HepG2 (cell line): ENCODE results near the gene LRRC8E. TPM values are rescaled to one million over a fixed set of nuclear protein-coding genes. Genes with fewer than 3 reads are reported as not detected.

Experiments used
- MTA1 ChIP-seq: sonication (generic); formaldehyde crosslinking; IDR thresholded peaks from 2 replicates; pipeline ENCODE4 v1.4.0; 2020; ENCODE audit warnings: missing genetic modification reagents, mild to moderate bottlenecking, borderline replicate concordance
- ZHX2 ChIP-seq, 2 experiments: sonication (generic) in 1 of 2; formaldehyde crosslinking in 1 of 2; IDR thresholded peaks; 2 replicates each; pipeline versions ENCODE4 v1.6.1 to v1.9.0; 2014 to 2022; ENCODE audit warnings: antibody characterized with exemption in 1 of 2, borderline replicate concordance in 1 of 2, inconsistent platforms in 1 of 2, low read depth in 1 of 2, missing genetic modification reagents in 1 of 2
- polyA plus RNA-seq, 8 experiments: library from polyadenylated mRNA; depleted of rRNA in 3 of 8; stranded (reverse) in 7 of 8; unstranded in 1 of 8; fragments of >200 nt; fragmentation: Illumina TruSeq in 4 of 8; extraction: Trizol in 4 of 8; gene quantifications; 2 replicates each; pipeline versions ENCODE4 v1.2.1 to v1.2.3, GENCODE V29; 2011 to 2016; ENCODE audit warnings: low read depth in 4 of 8, missing spikeins in 1 of 8, mixed read lengths in 1 of 8; ENCODE audit not compliant: insufficient read depth in 1 of 8
- total RNA-seq, 5 experiments: library from RNA; depleted of rRNA; stranded (reverse); fragments of >200 nt; fragmentation: Illumina TruSeq; extraction: Trizol; gene quantifications; 2 replicates each; pipeline ENCODE4 v1.2.3, GENCODE V29; 2016; ENCODE audit warnings: low read depth in 1 of 5
- TF ChIP-seq, protein P1 (sequence below): sonication (generic); formaldehyde crosslinking; IDR thresholded peaks from one replicate; pipeline ENCODE4 v1.5.1; 2020; ENCODE audit warnings: mild to moderate bottlenecking, missing genetic modification reagents; ENCODE audit errors: not compliant biosample characterization

LRRC8E gene
- total and polyA plus RNA-seq, 2 of the 13 experiments (the other 11 are each of a cell fraction or from before 2014, with no cell fraction given), result 8.0 to 10.3 TPM

DNA sequence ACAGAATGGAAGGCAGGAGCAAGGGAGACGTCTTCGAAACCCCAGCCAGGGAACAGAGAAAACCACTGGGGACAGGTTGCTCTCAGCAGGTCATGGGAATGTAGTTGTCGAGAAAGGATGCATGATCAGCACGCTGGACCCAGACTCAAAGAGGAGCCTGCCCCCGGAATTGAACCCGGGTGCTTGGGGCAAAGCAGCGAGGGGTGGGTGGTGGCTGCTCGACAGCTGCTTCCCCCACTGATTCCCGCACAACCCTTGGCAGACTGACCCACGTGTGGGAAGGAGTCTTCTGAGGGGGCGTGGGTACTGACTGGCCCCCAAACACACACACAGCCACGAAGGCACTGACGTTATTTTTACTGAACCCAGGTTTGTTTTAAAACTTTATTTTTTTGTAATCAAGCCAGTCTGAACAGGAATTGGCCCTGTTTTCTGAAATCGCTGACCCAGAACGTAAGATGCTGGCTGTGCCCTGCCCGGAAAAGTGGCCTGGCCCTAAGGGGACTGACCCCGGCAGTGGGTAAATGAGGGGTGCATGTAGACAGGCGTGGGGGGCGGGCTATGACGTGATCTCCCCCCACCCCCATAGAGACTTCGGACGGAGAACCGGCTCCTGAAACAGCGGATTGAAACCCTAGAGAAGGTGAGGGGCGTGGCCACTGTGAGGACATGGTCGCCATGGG lies 32.7 kb upstream of the LRRC8E start (continued):
- TF ChIP-seq, protein P1, sequence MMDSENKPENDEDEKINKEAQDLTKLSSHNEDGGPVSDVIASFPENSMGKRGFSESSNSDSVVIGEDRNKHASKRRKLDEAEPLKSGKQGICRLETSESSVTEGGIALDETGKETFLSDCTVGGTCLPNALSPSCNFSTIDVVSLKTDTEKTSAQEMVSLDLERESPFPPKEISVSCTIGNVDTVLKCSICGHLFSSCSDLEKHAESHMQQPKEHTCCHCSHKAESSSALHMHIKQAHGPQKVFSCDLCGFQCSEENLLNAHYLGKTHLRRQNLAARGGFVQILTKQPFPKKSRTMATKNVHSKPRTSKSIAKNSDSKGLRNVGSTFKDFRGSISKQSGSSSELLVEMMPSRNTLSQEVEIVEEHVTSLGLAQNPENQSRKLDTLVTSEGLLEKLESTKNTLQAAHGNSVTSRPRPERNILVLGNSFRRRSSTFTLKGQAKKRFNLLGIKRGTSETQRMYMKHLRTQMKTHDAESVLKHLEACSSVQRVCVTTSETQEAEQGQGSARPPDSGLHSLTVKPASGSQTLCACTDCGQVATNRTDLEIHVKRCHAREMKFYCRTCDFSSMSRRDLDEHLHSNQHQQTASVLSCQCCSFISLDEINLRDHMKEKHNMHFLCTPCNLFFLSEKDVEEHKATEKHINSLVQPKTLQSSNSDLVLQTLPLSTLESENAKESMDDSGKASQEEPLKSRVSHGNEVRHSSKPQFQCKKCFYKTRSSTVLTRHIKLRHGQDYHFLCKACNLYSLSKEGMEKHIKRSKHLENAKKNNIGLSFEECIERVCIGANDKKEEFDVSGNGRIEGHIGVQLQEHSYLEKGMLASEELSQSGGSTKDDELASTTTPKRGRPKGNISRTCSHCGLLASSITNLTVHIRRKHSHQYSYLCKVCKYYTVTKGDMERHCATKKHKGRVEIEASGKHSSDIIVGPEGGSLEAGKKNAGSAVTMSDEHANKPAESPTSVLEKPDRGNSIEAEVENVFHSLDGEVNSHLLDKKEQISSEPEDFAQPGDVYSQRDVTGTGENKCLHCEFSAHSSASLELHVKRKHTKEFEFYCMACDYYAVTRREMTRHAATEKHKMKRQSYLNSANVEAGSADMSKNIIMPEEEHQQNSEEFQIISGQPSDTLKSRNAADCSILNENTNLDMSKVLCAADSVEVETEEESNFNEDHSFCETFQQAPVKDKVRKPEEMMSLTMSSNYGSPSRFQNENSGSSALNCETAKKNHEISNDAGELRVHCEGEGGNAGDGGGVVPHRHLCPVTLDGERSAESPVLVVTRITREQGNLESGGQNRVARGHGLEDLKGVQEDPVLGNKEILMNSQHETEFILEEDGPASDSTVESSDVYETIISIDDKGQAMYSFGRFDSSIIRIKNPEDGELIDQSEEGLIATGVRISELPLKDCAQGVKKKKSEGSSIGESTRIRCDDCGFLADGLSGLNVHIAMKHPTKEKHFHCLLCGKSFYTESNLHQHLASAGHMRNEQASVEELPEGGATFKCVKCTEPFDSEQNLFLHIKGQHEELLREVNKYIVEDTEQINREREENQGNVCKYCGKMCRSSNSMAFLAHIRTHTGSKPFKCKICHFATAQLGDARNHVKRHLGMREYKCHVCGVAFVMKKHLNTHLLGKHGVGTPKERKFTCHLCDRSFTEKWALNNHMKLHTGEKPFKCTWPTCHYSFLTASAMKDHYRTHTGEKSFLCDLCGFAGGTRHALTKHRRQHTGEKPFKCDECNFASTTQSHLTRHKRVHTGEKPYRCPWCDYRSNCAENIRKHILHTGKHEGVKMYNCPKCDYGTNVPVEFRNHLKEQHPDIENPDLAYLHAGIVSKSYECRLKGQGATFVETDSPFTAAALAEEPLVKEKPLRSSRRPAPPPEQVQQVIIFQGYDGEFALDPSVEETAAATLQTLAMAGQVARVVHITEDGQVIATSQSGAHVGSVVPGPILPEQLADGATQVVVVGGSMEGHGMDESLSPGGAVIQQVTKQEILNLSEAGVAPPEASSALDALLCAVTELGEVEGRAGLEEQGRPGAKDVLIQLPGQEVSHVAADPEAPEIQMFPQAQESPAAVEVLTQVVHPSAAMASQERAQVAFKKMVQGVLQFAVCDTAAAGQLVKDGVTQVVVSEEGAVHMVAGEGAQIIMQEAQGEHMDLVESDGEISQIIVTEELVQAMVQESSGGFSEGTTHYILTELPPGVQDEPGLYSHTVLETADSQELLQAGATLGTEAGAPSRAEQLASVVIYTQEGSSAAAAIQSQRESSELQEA (CRISPR knock-in tag), result no peak
- no peak for TF ChIP-seq MTA1 (CRISPR knock-in tag)
- no peak for TF ChIP-seq ZHX2 (IDR thresholded peaks at IDR 0.05; ENCODE audit: low read depth)
- no peak for TF ChIP-seq ZHX2 (CRISPR knock-in tag; IDR thresholded peaks at IDR 0.05; ENCODE audit: borderline replicate concordance)
- TF ChIP-seq, all 625 proteins: peak for 0
